Smooth muscle cell (in vitro differentiated cells): Measurements from ENCODE around the gene OR10A5. TPM values are rescaled to one million over a fixed set of nuclear protein-coding genes. Genes with fewer than 3 reads are reported as not detected.

Experiments
- DNase-seq: peaks from one replicate; lab custom pipeline; 2025; ENCODE audit not compliant: unreplicated experiment; lab: John Stamatoyannopoulos, UW
- H2AFZ ChIP-seq: fragments of 200-600 bp; sonication (generic); 2 replicates; pipeline ENCODE4 v1.6.0; 2016; ENCODE audit warnings: antibody characterized with exemption, low read depth, mild to moderate bottlenecking
- H3F3A ChIP-seq: fragments of 200-600 bp; sonication (generic); 2 replicates; pipeline ENCODE4 v1.6.0; 2017; ENCODE audit warnings: antibody characterized with exemption, low read depth
- H3K27ac ChIP-seq: fragments of 200-600 bp; sonication (generic); 2 replicates; pipeline ENCODE4 v1.5.1; 2016; ENCODE audit warnings: low read depth, mild to moderate bottlenecking
- H3K27me3 ChIP-seq: fragments of 200-600 bp; sonication (generic); 2 replicates; pipeline ENCODE4 v1.6.1; 2016; ENCODE audit warnings: low read depth, mild to moderate bottlenecking
- H3K36me3 ChIP-seq: fragments of 200-600 bp; sonication (generic); 2 replicates; pipeline ENCODE4 v1.5.1; 2016; ENCODE audit warnings: low read depth
- H3K4me1 ChIP-seq: fragments of 200-600 bp; sonication (generic); 2 replicates; pipeline ENCODE4 v1.5.1; 2016; ENCODE audit warnings: low read depth
- H3K4me2 ChIP-seq: fragments of 200-600 bp; sonication (generic); 2 replicates; pipeline ENCODE4 v1.6.0; 2016; ENCODE audit warnings: mild to moderate bottlenecking
- H3K4me3 ChIP-seq: fragments of 200-600 bp; sonication (generic); 2 replicates; pipeline ENCODE4 v1.5.1; 2016; ENCODE audit warnings: mild to moderate bottlenecking
- H3K79me2 ChIP-seq: fragments of 200-600 bp; sonication (generic); 2 replicates; pipeline ENCODE4 v1.6.0; 2016; ENCODE audit warnings: low read depth, mild to moderate bottlenecking
- H3K9ac ChIP-seq: fragments of 200-600 bp; sonication (generic); 2 replicates; pipeline ENCODE4 v1.6.0; 2016; ENCODE audit warnings: low read depth
- H3K9me3 ChIP-seq: fragments of 200-600 bp; sonication (generic); replicated peaks from 2 replicates; pipeline ENCODE4 v1.5.1; 2016; ENCODE audit warnings: low read depth
- H4K20me1 ChIP-seq: fragments of 200-600 bp; sonication (generic); 2 replicates; pipeline ENCODE4 v1.6.0; 2016; ENCODE audit warnings: low read depth
- WGBS: methylation state at CpG from one replicate; pipeline ENCODE4 v1.1.7; 2016; ENCODE audit warnings: low lambda C conversion rate; 5-methylcytosine and 5-hydroxymethylcytosine counted together
- polyA plus RNA-seq: library from polyadenylated mRNA; unstranded; fragments of >200 nt; fragmentation: Nextera tagmentation; extraction: Ambion mirVana; gene quantifications from 2 replicates; pipeline ENCODE4 v1.2.1, GENCODE V29; 2016
- total RNA-seq: library from RNA; depleted of rRNA; stranded (reverse); fragments of >200 nt; gene quantifications from 2 replicates; pipeline ENCODE4 v1.2.3, GENCODE V29; 2014
- TF ChIP-seq, protein P1 (sequence below): fragments of 200-600 bp; sonication (generic); IDR thresholded peaks from 2 replicates; pipeline ENCODE4 v1.5.1; 2017; ENCODE audit warnings: borderline replicate concordance, mild to moderate bottlenecking, antibody characterized with exemption; ENCODE audit not compliant: insufficient read depth, poor library complexity, severe bottlenecking

The OR10A5 gene
- total and polyA plus RNA-seq, 2 experiments from 2014 or later: not detected

- no peaks in the 10 kb centered on the region for H4K20me1 ChIP-seq
- H3K4me2 ChIP-seq: no peak overlapping the region
- no peaks in the 10 kb centered on the region for H3K36me3 ChIP-seq
- TF ChIP-seq, protein P1, sequence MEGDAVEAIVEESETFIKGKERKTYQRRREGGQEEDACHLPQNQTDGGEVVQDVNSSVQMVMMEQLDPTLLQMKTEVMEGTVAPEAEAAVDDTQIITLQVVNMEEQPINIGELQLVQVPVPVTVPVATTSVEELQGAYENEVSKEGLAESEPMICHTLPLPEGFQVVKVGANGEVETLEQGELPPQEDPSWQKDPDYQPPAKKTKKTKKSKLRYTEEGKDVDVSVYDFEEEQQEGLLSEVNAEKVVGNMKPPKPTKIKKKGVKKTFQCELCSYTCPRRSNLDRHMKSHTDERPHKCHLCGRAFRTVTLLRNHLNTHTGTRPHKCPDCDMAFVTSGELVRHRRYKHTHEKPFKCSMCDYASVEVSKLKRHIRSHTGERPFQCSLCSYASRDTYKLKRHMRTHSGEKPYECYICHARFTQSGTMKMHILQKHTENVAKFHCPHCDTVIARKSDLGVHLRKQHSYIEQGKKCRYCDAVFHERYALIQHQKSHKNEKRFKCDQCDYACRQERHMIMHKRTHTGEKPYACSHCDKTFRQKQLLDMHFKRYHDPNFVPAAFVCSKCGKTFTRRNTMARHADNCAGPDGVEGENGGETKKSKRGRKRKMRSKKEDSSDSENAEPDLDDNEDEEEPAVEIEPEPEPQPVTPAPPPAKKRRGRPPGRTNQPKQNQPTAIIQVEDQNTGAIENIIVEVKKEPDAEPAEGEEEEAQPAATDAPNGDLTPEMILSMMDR: no peak
- WGBS: 89% methylated on average over 1 of the region's 1 CpG
- H3K27me3 ChIP-seq: no peaks in the 10 kb centered on the region
- no peaks in the 10 kb centered on the region for H3K4me1 ChIP-seq
- H3K4me3 ChIP-seq: no peak overlapping the region
- DNase-seq: no peak
- no peak overlapping the region for H3K9ac ChIP-seq
- H3K79me2 ChIP-seq: no peaks in the 10 kb centered on the region
- H3K27ac ChIP-seq: no peak overlapping the region
- H2AFZ ChIP-seq: no peak overlapping the region
- no peaks in the 10 kb centered on the region for H3F3A ChIP-seq
- H3K9me3 ChIP-seq: no peaks in the 10 kb centered on the region
Observed at GRCh38 chr11:6871278-6871677, 25.8 kb downstream of the OR10A5 start.

DNA sequence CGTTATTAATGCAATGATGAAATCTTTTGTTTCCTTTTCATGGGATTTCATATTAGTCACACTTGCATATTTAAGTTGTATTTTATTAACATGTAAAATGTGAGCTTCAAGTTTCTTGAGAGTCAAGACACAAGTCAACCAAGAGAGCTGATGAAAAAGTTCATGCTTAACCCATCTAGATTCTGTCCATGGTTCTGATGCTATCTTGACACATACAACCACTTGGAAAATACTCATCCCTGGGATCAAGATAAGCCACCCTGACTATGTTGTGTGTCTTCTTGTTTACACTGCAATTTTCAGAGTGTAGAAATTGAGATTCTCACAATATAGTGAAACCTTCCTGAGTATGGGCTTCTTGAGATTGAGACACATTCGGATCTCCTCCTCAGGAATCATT lies 30.3 kb downstream of the OR10A5 start:
- Histone ChIP-seq H3K9me3 (no peaks in the 10 kb centered on the region), H3K27ac (no peak overlapping the region), H3K4me3 (no peak overlapping the region), H3K79me2 (no peaks in the 10 kb centered on the region), H3K4me1 (no peaks in the 10 kb centered on the region), H3K27me3 (no peaks in the 10 kb centered on the region), H3F3A (no peaks in the 10 kb centered on the region), H3K4me2 (no peak overlapping the region), H3K9ac (no peak overlapping the region), H2AFZ (no peak overlapping the region), H3K36me3 (no peaks in the 10 kb centered on the region), H4K20me1 (no peaks in the 10 kb centered on the region)
- no peak for DNase-seq
- TF ChIP-seq, protein P1: no peak
- WGBS: 92% methylated on average over 2 of the region's 2 CpGs

- H3K36me3 ChIP-seq: no peaks in the 10 kb centered on the region
- H2AFZ ChIP-seq: no peak within 1 kb of the TSS
- H3F3A ChIP-seq: no peaks in the 10 kb centered on the region
- H3K27me3 ChIP-seq: no peaks in the 10 kb centered on the region
- no peak within 1 kb of the TSS for H3K4me3 ChIP-seq
- H3K27ac ChIP-seq: no peak within 1 kb of the TSS
- no peak for DNase-seq
- WGBS: 94% methylated on average over 1 of the region's 1 CpG
- TF ChIP-seq, protein P1: no peak
- no peak within 1 kb of the TSS for H3K9ac ChIP-seq
- H3K4me1 ChIP-seq: no peaks in the 10 kb centered on the region
- no peaks in the 10 kb centered on the region for H4K20me1 ChIP-seq
- no peaks in the 10 kb centered on the region for H3K9me3 ChIP-seq
- no peaks in the 10 kb centered on the region for H3K79me2 ChIP-seq
- no peak within 1 kb of the TSS for H3K4me2 ChIP-seq
Observed at GRCh38 chr11:6876325-6876724, 30.8 kb downstream of the OR10A5 start, which contains the start of gene OR10A4. TSS of gene OR10A4 (plus strand) at chr11:6876625. CDS start at chr11:6876648, 23 bp downstream.

DNA sequence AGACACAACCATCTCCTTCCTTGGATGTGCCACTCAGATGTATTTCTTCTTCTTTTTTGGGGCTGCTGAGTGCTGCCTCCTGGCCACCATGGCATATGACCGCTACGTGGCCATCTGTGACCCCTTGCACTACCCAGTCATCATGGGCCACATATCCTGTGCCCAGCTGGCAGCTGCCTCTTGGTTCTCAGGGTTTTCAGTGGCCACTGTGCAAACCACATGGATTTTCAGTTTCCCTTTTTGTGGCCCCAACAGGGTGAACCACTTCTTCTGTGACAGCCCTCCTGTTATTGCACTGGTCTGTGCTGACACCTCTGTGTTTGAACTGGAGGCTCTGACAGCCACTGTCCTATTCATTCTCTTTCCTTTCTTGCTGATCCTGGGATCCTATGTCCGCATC lies 31.4 kb downstream of the OR10A5 start:
- no peak overlapping the region for H3K9ac ChIP-seq
- no peak overlapping the region for H3K27ac ChIP-seq
- no peak overlapping the region for H2AFZ ChIP-seq
- no peaks in the 10 kb centered on the region for H3K9me3 ChIP-seq
- DNase-seq: no peak
- H3K79me2 ChIP-seq: no peaks in the 10 kb centered on the region
- H3K27me3 ChIP-seq: no peaks in the 10 kb centered on the region
- TF ChIP-seq, protein P1: no peak
- H3K4me3 ChIP-seq: no peak overlapping the region
- H3K36me3 ChIP-seq: no peaks in the 10 kb centered on the region
- no peaks in the 10 kb centered on the region for H4K20me1 ChIP-seq
- H3K4me1 ChIP-seq: no peaks in the 10 kb centered on the region
- 87% methylated on average over 3 of the region's 3 CpGs for WGBS
- H3F3A ChIP-seq: no peaks in the 10 kb centered on the region
- no peak overlapping the region for H3K4me2 ChIP-seq
